ENCODE data around the gene KAT6B.

DNA sequence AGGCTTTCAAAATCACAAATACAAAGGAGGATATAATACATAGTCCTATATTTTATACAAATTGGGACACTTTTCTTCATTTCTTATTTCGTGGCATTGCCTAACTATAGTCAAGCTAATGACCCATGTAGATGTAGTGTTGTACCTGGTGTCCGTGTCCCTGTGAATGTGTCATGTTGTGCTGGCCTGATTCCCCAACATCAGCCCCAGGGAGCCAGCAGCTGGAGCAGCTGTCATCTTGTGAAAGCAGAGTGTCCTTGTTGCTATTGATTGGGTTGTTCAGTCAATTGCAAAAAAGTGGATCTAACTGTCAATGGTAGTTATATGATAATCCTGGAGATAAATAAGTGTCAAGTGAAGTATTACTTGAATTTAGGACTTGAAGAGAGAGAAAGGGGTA lies 86.3 kb downstream of the KAT6B start:
- TF ChIP-seq, protein P1, sequence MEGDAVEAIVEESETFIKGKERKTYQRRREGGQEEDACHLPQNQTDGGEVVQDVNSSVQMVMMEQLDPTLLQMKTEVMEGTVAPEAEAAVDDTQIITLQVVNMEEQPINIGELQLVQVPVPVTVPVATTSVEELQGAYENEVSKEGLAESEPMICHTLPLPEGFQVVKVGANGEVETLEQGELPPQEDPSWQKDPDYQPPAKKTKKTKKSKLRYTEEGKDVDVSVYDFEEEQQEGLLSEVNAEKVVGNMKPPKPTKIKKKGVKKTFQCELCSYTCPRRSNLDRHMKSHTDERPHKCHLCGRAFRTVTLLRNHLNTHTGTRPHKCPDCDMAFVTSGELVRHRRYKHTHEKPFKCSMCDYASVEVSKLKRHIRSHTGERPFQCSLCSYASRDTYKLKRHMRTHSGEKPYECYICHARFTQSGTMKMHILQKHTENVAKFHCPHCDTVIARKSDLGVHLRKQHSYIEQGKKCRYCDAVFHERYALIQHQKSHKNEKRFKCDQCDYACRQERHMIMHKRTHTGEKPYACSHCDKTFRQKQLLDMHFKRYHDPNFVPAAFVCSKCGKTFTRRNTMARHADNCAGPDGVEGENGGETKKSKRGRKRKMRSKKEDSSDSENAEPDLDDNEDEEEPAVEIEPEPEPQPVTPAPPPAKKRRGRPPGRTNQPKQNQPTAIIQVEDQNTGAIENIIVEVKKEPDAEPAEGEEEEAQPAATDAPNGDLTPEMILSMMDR (conservative IDR thresholded peaks at IDR 0.05; ENCODE audit: low read depth, low read length) = no peak
- TF ChIP-seq EZH2 (IDR thresholded peaks at IDR 0.05; ENCODE audit: borderline replicate concordance, low read depth, low read length, poor library complexity, severe bottlenecking) = no peak

Data from A673 (cell line).